HG03457 (cell line): ENCODE data around the gene PEX5L.
"Not testable (repeated sequence)": the region's sequence is repeated elsewhere in the genome, so short reads cannot be mapped to it uniquely, and the experiment has no call there.

ENCODE experiments used
- ATAC-seq: cut with Tn5 transposase; IDR thresholded peaks from one replicate; pipeline ENCODE4 v1.9.1; 2021; ENCODE audit warnings: moderate number of reproducible peaks; ENCODE audit not compliant: unreplicated experiment

PEX5L gene, protein sequence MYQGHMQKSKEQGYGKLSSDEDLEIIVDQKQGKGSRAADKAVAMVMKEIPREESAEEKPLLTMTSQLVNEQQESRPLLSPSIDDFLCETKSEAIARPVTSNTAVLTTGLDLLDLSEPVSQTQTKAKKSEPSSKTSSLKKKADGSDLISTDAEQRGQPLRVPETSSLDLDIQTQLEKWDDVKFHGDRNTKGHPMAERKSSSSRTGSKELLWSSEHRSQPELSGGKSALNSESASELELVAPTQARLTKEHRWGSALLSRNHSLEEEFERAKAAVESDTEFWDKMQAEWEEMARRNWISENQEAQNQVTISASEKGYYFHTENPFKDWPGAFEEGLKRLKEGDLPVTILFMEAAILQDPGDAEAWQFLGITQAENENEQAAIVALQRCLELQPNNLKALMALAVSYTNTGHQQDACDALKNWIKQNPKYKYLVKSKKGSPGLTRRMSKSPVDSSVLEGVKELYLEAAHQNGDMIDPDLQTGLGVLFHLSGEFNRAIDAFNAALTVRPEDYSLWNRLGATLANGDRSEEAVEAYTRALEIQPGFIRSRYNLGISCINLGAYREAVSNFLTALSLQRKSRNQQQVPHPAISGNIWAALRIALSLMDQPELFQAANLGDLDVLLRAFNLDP

GRCh38 chr3:180036671-180037455 is at the start of gene PEX5L:
TSS of gene PEX5L (minus strand) at chr3:180036937. CDS start at chr3:180036599, 338 bp downstream.
- ATAC-seq: peak; percentile 81

DNA sequence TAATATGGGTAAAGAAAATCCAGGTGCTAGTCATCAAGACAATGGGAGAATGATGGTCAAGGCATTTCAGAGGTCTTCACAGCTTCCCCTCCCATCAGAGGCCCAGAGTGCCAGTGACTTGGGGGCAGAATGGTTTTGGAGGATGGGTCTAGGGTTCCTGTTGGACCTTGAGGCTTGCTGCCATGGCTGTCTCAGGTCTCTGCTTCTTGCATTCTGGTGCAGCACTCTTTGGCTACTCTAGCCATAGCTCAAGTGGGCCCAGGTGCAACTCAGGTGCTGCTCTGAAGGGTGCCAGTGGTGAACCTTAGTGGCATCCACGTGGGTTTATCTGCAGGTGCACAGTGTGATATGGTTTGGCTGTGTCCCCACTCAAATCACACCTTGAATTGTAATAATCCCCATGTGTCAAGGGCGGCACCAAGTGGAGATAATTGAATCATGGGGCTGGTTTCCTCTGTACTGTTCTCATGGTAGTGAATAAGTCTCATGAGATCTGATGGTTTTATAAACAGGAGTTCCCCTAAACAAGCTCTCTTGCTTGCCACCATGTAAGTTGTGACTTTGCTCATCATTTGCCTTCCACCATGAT is 48.5 kb upstream of the PEX5L start:
- ATAC-seq: no peak

DNA sequence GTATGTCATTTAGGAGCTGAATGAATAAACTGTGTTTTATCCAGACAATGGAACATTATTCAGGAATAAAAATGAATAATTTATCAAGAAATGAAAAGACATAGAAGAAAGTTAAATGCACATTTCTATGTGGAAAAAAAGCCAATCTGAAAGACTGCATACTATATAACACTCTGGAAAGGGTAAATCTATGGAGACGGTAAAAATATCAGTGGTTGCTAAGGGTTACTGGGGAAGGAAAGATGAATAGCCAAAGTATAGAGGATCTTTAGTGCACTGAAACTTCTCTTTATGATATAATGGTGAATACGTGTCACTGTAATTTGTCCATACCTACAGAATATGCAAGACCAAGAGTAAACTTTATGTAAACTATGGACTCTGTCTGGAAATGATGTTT is 46.0 kb upstream of the PEX5L start:
- ATAC-seq: no peak

DNA sequence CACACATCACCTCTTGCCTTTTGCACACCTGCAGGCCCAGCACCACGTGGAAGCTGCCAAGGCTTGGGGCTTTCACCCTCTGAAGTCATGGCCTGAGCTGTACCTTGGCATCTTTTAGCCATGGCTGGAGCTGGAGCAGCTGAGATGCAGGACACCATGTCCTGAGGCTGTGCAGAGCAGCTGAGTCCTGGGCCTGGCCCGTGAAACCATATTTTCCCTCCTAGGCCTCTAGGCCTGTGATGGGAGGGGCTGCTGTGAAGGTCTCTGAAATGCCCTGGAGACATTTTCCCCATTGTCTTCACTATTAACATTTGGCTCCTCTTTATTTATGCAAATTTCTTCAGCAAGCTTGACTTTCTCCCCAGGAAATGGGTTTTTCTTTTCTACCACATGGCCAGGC is 41.9 kb upstream of the PEX5L start:
- ATAC-seq: no peak

DNA sequence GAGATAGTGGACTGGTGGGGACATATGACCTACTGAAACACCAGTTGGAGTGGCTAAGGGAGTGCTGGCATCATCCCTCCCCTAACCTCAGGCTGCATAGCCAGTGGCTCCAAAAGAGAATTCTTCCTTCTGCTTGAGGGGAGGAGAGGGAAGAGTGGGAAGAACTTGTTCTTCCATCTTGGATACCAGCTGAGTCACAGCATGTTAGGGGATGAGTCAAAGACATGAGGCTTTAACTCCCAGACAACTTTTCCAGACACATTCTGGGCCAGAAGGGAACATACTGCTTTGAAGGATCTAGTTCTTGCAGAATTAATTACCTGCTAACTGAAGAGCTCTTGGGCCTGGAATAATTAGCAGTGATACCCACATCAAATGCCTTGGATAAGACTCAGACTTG is 36.8 kb upstream of the PEX5L start:
- ATAC-seq: no peak

- ATAC-seq: no peak
Measured at GRCh38 chr3:180072786-180073185, 36.0 kb upstream of the PEX5L start.

DNA sequence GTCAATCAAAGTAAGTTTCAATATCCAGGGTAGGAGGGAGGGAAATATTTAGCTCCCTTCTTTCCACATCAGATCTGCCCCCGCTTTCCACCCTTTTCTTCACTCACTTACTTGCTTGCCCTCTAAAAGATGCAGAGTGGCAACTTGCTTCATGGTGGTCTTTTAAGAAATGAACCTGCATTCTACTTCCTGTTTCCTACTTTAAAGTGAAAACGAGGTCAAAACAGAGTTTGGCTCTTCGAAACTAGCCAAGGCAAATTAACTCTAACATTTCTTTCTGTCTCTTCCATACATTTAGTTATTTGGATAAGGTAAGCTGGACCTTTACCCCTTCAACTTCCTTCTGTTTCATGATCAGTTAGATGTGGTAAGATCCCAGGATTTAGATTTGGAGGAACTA is 34.2 kb upstream of the PEX5L start:
- no peak for ATAC-seq

- ATAC-seq: no peak
Measured at GRCh38 chr3:180068023-180068422, 31.3 kb upstream of the PEX5L start.

DNA sequence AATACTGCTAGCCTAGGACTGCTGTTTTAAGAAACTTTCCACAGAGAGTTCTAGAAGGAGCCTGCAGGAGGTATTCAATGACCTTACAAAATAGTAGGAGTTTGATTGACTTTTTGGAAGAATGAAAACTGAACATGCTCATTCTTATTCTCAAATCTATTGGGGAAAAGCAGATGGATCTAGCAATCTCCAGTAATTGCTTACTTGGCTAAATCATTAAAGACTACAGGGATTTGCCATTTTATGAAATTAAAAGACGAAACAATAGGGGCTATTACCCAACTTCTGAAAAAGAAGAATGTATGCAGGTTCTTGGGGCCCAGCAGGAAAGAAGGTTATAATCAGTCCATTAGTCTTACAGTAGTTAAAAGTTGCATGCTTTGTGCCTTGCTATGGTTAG is 29.9 kb upstream of the PEX5L start:
- no peak for ATAC-seq

DNA sequence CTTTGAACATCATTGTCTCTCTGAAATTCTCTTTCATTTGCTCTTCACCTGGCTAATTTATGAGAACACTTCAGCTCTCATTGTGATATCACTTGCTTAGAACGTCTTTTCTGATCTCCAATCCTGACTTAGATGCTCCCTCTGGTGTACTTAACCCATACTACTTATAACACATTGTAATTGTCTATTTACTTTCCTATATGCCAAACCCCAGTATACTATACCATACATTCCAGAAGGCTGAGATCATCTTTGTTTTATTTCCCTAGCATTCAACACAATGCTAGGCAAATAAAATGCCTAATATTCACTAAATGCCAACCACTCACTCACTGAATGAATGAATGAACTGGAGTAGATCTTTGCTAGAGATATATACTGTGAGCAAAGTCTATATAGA is 27.0 kb upstream of the PEX5L start:
- no peak for ATAC-seq

DNA sequence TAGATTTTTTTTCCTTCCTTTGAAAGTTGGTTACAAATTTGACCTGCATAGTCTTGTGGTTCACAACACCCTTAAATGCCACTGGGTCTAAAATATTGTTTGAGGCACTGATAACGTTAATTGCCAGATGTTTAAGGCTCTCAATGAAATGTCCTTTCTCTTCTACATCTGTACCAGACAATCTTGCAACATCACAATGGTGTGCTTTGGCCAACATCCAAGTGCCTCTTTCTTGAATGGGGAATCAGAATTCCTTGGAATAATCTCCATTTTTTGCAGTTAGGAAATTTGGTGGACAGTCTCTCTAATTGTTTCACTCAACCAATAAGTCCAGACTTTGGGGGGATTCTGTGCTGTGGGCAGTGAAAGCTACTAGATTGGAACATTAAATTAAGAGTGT is 26.0 kb upstream of the PEX5L start:
- ATAC-seq: no peak

- no peak for ATAC-seq
Measured at GRCh38 chr3:180059356-180059755, 22.6 kb upstream of the PEX5L start.

DNA sequence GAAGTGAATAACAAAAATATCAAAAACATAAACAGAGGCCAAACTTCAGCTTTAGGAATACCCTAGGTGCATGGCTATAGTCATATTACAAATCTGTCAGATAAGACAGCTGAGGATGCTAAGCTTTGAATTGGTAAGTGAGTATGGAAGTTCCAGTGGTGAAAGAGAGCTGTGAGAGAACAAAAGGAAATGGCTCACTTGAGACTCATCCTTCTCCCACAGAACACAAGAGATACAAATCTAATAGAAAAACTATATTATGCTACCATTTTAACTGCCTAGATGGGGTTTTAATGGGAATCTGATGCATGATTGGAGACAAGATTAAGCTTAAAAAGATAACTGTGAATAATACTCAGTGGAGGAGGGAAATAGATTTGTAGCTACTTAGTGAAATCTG is 21.5 kb upstream of the PEX5L start:
- no peak for ATAC-seq

DNA sequence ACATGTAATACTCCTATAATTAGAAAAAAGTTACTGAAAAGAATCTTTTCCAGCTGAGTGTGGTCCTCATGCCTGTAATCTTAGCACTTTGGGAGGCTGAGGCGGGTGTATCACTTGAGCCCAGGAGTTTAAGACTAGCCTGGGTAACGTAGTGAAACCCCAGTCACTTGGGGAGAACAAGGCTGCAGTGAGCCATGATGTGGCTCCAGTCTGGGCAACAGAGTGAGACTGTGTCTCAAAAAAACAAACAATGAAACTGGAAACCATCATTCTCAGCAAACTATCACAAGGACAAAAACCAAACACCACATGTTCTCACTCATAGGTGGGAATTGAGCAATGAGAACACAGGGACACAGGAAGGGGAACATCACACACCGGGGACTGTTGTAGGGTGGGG is 18.9 kb upstream of the PEX5L start:
- not testable (repeated sequence) for ATAC-seq

GRCh38 chr3:180049391-180049790 is 12.7 kb upstream of the PEX5L start:
- no peak for ATAC-seq

DNA sequence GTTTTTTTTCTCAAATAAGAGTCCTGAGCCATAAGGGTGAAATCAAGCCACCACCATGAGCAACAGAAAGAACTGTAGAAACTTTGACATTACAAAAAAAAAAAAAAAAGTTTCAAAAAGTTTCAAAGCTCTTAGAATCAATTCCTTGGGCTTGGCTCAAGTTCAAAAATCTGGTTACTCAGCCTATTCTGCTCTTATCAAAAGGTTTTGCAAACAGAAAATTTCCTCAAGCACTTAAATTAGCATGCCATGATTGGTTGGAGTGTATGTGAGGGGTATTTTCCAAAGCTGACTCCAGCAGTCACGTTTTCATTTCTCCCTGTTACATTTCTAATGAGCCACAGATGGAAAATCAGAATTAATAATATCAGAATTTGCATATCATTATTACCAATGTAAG is 12.1 kb upstream of the PEX5L start:
- no peak for ATAC-seq

DNA sequence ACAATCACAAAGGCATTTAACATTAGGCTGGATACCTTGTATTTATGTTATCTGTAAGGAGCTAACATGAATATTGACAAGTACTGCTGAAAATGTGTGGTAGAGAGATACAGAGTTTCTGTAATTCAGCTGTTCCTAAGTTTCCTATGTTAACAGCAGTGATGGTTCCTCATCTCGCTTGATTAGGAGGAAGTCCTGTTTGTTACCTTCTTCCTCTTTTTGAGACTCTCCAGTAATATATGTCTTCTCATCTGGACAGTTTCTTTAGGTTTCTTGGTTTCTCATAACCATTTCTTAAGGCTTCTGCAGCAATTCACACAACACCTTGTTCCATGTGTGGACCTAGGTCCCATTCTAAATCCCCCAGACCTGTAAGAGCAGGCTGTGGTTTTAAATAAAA is 11.4 kb upstream of the PEX5L start:
- ATAC-seq: peak; percentile 80

- ATAC-seq: no peak
Measured at GRCh38 chr3:180040966-180041365, 4.2 kb upstream of the PEX5L start.

DNA sequence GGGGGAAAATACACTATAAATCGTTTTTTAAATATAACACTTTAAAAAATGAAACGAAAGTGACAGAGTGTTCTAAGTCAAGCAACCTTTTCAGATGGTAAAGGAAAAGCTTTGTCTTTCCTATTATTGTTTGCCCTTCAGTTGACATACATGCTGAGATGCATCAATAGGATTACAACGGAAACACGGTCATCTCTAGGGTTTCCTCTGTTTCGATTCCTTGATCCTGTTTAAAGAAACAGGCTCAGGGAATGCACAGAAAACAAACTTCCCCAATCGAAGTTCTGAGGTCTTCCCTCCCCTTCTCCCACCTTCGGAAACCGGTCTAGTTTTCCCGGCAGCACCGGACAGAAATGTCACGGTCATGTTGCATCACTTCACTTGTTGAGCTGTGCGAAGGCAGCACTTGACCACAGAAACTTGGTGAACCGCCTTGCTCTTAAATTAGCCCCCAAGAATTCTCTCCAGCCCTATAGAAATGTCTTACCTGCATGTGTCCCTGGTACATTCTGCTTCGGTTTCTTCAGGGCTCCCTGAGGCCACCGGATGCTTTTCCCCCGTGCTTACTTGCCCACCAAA is 556 bp downstream of the PEX5L start:
- peak; percentile 33 for ATAC-seq

DNA sequence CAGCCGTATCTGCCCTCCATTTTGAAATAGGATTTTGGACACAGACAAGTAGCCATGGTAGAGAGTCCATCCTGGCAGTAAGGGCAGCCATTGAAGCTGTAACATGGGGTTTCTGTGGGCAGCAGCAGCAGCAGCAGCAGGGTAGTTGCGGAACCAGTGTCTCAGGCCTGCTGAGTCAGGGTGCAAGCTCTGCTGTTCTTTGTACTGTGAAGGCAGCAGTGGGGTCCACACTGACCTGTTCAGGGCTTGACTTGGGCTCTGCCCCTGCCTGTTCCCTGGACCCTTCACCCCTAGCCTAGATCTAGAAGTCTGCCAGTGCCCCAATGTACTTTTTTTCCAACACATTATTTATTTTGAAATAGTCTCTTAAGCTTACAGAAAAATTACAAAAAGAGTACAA is 9.7 kb downstream of the PEX5L start:
- no peak for ATAC-seq

DNA sequence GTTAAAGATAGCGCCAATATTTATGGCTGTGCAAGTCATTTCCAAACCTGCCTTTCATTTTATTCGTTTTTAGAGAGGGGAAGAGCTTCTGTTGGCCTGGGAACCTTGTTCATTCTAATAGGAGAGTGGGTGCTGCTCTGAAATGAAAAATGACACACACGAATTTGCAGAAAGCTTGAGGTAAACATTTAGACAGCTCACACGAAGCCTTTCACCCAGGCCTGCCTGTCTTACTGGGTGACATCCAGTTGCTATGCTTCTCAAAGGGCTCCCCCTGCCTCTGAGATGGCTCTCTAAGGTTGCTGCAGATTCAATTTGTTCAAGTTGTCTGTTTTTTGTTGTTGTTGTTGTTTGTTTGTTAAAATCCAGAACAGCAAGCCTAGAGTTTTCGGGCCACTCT is 18.2 kb downstream of the PEX5L start:
- no peak for ATAC-seq
